WTC11 (cell line): ENCODE results near the gene GRIFIN. TPM values are rescaled to one million over a fixed set of nuclear protein-coding genes. Genes with fewer than 3 reads are reported as not detected.

ENCODE experiments used
- ATAC-seq: fragments of 200-7000 bp; cut with Tn5 transposase; 2 replicates; pipeline ENCODE4 v1.10.0; 2021; ENCODE audit warnings: mild to moderate bottlenecking, moderate library complexity
- CTCF ChIA-PET: fragments of 300-600 bp; sonication (Branson Sonifier 250); formaldehyde crosslinking; loops from one replicate; lab custom pipeline; 2021; ENCODE audit warnings: antibody characterized with exemption; lab: Charles Lee
- POLR2A ChIA-PET: fragments of 350-600 bp; sonication (Branson Sonifier 250); formaldehyde crosslinking; loops from one replicate; lab custom pipeline; 2021; ENCODE audit warnings: antibody characterized with exemption; lab: Charles Lee
- DNase-seq: peaks from one replicate; pipeline ENCODE4 v3.0.0; 2021; ENCODE audit warnings: low spot score
- H3K27ac Mint-ChIP-seq: 2 replicates; pipeline ENCODE4 v1.8.0; 2021; ENCODE audit warnings: mixed read lengths
- H3K27me3 Mint-ChIP-seq: 2 replicates; pipeline ENCODE4 v1.8.0; 2021; ENCODE audit warnings: low read depth, mild to moderate bottlenecking, moderate library complexity, mixed read lengths
- H3K36me3 Mint-ChIP-seq: 2 replicates; pipeline ENCODE4 v1.8.0; 2021; ENCODE audit warnings: mixed read lengths
- H3K4me1 Mint-ChIP-seq: 2 replicates; pipeline ENCODE4 v1.8.0; 2022; ENCODE audit warnings: mixed read lengths
- H3K4me3 Mint-ChIP-seq: 2 replicates; pipeline ENCODE4 v1.8.0; 2021; ENCODE audit warnings: mild to moderate bottlenecking, moderate library complexity, mixed read lengths
- H3K9me3 Mint-ChIP-seq: 2 replicates; pipeline ENCODE4 v1.8.0; 2021; ENCODE audit warnings: mixed read lengths
- CREM ChIP-seq: sonication (generic); formaldehyde crosslinking; IDR thresholded peaks from 2 replicates; pipeline ENCODE4 v1.8.1; 2022; ENCODE audit warnings: mild to moderate bottlenecking, missing genetic modification reagents, moderate library complexity
- ETV6 ChIP-seq: sonication (generic); formaldehyde crosslinking; IDR thresholded peaks from 2 replicates; pipeline ENCODE4 v1.8.1; 2022; ENCODE audit warnings: mild to moderate bottlenecking, missing genetic modification reagents
- FOXP1 ChIP-seq: sonication (generic); formaldehyde crosslinking; IDR thresholded peaks from 2 replicates; pipeline ENCODE4 v1.8.0; 2022; ENCODE audit warnings: missing genetic modification reagents, mild to moderate bottlenecking, moderate library complexity, borderline replicate concordance
- GABPB1 ChIP-seq: sonication (generic); formaldehyde crosslinking; IDR thresholded peaks from 2 replicates; pipeline ENCODE4 v1.8.1; 2023; ENCODE audit warnings: mild to moderate bottlenecking, missing genetic modification reagents
- MXD4 ChIP-seq: fragments of 250-450 bp; sonication (Bioruptor Pico); IDR thresholded peaks from 2 replicates; pipeline ENCODE4 v1.8.0; 2021; ENCODE audit warnings: mild to moderate bottlenecking, moderate library complexity, borderline replicate concordance
- NR3C1 ChIP-seq: sonication (generic); formaldehyde crosslinking; conservative IDR thresholded peaks from 2 replicates; pipeline ENCODE4 v1.8.1; 2023; ENCODE audit warnings: low read depth, mild to moderate bottlenecking, missing genetic modification reagents
- PRRX2 ChIP-seq: fragments of 250-450 bp; sonication (Bioruptor Pico); IDR thresholded peaks from 2 replicates; pipeline ENCODE4 v1.8.0; 2021; ENCODE audit warnings: mild to moderate bottlenecking
- SOX15 ChIP-seq: fragments of 250-450 bp; sonication (Bioruptor Pico); IDR thresholded peaks from 2 replicates; pipeline ENCODE4 v1.9.0; 2021; ENCODE audit warnings: mild to moderate bottlenecking
- TP53 ChIP-seq: sonication (generic); formaldehyde crosslinking; IDR thresholded peaks from 2 replicates; pipeline ENCODE4 v1.8.1; 2023; ENCODE audit warnings: mild to moderate bottlenecking, missing genetic modification reagents
- ZNF121 ChIP-seq: sonication (generic); formaldehyde crosslinking; IDR thresholded peaks from 2 replicates; pipeline ENCODE4 v1.8.0; 2023; ENCODE audit warnings: missing genetic modification reagents
- ZNF138 ChIP-seq: sonication (generic); formaldehyde crosslinking; conservative IDR thresholded peaks from 2 replicates; pipeline ENCODE4 v1.8.1; 2022; ENCODE audit warnings: mild to moderate bottlenecking, moderate library complexity, missing genetic modification reagents
- total RNA-seq: library from RNA; stranded (reverse); gene quantifications from 3 replicates; pipeline ENCODE4 v1.2.3, GENCODE V29; 2021
- TF ChIP-seq, protein P1 (sequence below): sonication (generic); formaldehyde crosslinking; IDR thresholded peaks from 2 replicates; pipeline ENCODE4 v1.8.1; 2023; ENCODE audit warnings: mild to moderate bottlenecking, missing genetic modification reagents
- TF ChIP-seq, protein P2 (sequence below): fragments of 250-450 bp; sonication (Bioruptor Pico); IDR thresholded peaks from 2 replicates; pipeline ENCODE4 v1.9.0; 2021; ENCODE audit warnings: moderate library complexity, mild to moderate bottlenecking, inconsistent platforms, borderline replicate concordance
- TF ChIP-seq, protein P3 (sequence below): fragments of 250-450 bp; sonication (Bioruptor Pico); IDR thresholded peaks from 2 replicates; pipeline ENCODE4 v1.9.0; 2021; ENCODE audit warnings: mild to moderate bottlenecking
- TF ChIP-seq, protein P4 (sequence below): fragments of 250-450 bp; sonication (Bioruptor Pico); IDR thresholded peaks from 2 replicates; pipeline ENCODE4 v1.8.0; 2021; ENCODE audit warnings: mild to moderate bottlenecking
- TF ChIP-seq, protein P5 (sequence below): fragments of 250-450 bp; sonication (Bioruptor Pico); conservative IDR thresholded peaks from 2 replicates; pipeline ENCODE4 v1.9.0; 2021; ENCODE audit warnings: mild to moderate bottlenecking
- TF ChIP-seq, protein P6 (sequence below): fragments of 250-450 bp; sonication (Bioruptor Pico); IDR thresholded peaks from 2 replicates; pipeline ENCODE4 v1.9.0; 2021; ENCODE audit warnings: mild to moderate bottlenecking, borderline replicate concordance
- TF ChIP-seq, protein P7 (sequence below): sonication (generic); formaldehyde crosslinking; IDR thresholded peaks from 2 replicates; pipeline ENCODE4 v1.8.1; 2022; ENCODE audit warnings: low read depth, mild to moderate bottlenecking, moderate library complexity, missing genetic modification reagents, borderline replicate concordance

GRIFIN gene
- total RNA-seq, 1 experiment from 2014 or later: not detected

DNA sequence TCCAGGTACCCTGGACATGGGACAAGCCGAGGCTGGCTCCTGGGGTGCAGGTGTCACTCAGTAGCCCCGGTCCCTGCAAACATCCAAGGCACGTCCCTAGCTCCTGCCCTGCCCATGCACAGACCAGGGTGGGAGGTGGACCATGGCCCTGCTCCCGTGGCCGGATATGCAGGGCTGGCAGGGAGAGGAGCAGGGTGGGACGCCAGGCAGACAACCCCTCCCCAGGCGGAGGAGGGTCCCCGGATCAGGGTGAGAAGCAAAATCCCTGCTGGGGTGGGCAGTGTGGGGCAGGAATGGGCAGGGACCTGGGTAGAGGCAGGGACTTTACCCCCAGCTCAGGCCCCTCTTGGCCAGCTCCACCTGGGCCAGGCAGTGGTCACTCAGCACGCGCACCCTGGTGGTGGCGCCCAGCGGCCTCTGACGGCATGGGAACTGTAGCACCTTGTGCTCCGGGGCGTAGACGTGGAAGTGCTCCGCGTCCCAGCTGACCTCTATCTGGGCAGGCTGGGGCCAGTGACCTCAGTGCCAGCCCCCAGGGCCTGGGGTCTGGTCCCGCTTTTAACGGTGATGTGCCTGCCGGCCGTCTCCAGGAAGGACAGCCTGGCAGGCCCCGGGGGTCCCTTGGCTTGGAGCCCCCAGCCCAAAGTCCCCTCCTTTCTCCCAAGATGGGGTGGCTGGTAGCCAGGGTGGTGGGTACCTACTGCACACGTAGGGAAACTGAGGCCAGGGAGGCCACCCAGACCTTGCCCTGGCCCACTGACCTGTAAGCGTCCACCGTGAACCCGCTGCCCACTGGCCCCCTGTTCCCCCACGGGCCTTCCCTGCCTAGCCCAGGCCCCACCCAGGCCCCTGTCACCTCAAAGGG, 1.2 kb downstream of the GRIFIN start:
- Mint-ChIP-seq H3K36me3 (no peaks in the 10 kb centered on the region), H3K4me1 (peaks cover 30% of the 10 kb centered on the region), H3K9me3 (no peaks in the 10 kb centered on the region), H3K27ac (no peak overlapping the region), H3K4me3 (no peak overlapping the region), H3K27me3 (no peaks in the 10 kb centered on the region)
- TF ChIP-seq, protein P1, sequence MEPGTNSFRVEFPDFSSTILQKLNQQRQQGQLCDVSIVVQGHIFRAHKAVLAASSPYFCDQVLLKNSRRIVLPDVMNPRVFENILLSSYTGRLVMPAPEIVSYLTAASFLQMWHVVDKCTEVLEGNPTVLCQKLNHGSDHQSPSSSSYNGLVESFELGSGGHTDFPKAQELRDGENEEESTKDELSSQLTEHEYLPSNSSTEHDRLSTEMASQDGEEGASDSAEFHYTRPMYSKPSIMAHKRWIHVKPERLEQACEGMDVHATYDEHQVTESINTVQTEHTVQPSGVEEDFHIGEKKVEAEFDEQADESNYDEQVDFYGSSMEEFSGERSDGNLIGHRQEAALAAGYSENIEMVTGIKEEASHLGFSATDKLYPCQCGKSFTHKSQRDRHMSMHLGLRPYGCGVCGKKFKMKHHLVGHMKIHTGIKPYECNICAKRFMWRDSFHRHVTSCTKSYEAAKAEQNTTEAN (CRISPR knock-in tag): no peak
- TF ChIP-seq, protein P2, sequence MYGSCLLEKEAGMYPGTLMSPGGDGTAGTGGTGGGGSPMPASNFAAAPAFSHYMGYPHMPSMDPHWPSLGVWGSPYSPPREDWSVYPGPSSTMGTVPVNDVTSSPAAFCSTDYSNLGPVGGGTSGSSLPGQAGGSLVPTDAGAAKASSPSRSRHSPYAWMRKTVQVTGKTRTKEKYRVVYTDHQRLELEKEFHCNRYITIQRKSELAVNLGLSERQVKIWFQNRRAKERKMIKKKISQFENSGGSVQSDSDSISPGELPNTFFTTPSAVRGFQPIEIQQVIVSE (CRISPR knock-in tag): no peak
- no peak for TF ChIP-seq SOX15 (CRISPR knock-in tag)
- TF ChIP-seq, protein P3, sequence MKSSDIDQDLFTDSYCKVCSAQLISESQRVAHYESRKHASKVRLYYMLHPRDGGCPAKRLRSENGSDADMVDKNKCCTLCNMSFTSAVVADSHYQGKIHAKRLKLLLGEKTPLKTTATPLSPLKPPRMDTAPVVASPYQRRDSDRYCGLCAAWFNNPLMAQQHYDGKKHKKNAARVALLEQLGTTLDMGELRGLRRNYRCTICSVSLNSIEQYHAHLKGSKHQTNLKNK (CRISPR knock-in tag): no peak
- TF ChIP-seq MXD4 (CRISPR knock-in tag): no peak
- TF ChIP-seq FOXP1 (CRISPR knock-in tag): no peak
- TF ChIP-seq NR3C1 (CRISPR knock-in tag): no peak
- TF ChIP-seq, protein P4, sequence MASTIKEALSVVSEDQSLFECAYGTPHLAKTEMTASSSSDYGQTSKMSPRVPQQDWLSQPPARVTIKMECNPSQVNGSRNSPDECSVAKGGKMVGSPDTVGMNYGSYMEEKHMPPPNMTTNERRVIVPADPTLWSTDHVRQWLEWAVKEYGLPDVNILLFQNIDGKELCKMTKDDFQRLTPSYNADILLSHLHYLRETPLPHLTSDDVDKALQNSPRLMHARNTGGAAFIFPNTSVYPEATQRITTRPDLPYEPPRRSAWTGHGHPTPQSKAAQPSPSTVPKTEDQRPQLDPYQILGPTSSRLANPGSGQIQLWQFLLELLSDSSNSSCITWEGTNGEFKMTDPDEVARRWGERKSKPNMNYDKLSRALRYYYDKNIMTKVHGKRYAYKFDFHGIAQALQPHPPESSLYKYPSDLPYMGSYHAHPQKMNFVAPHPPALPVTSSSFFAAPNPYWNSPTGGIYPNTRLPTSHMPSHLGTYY: no peak
- no peak for TF ChIP-seq TP53 (CRISPR knock-in tag)
- no peak for TF ChIP-seq ZNF138
- TF ChIP-seq, protein P5, sequence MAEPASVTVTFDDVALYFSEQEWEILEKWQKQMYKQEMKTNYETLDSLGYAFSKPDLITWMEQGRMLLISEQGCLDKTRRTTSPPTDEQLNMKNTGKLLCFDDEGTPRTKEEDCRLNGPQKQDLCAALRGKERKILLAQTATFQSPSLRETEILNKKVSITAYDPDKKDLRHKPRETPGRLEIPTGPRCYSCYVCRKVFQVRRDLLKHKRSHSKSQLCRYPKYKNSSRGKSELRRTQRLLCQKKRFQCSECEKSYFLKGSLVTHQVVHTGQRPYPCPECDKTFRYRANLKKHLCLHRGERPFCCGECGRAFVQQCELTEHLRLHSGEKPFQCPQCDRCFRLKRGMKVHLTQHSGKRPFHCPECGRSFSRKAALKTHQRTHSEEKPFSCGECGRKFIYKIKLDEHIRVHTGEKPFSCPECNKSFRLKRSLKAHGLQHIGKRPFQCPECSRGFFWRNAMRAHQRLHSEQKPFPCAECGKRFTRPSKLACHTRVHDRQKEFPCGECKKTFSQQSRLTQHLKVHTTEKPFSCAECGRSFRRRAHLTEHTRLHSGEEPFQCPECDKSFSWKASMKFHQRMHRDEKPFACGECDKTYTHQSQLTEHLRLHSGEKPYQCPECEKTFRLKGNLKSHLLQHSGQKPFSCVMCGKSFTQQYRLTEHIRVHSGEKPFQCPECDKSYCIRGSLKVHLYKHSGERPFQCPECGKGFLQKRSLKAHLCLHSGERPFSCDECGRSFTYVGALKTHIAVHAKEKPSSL (CRISPR knock-in tag): no peak
- no peak for TF ChIP-seq ETV6 (CRISPR knock-in tag)
- TF ChIP-seq, protein P6, sequence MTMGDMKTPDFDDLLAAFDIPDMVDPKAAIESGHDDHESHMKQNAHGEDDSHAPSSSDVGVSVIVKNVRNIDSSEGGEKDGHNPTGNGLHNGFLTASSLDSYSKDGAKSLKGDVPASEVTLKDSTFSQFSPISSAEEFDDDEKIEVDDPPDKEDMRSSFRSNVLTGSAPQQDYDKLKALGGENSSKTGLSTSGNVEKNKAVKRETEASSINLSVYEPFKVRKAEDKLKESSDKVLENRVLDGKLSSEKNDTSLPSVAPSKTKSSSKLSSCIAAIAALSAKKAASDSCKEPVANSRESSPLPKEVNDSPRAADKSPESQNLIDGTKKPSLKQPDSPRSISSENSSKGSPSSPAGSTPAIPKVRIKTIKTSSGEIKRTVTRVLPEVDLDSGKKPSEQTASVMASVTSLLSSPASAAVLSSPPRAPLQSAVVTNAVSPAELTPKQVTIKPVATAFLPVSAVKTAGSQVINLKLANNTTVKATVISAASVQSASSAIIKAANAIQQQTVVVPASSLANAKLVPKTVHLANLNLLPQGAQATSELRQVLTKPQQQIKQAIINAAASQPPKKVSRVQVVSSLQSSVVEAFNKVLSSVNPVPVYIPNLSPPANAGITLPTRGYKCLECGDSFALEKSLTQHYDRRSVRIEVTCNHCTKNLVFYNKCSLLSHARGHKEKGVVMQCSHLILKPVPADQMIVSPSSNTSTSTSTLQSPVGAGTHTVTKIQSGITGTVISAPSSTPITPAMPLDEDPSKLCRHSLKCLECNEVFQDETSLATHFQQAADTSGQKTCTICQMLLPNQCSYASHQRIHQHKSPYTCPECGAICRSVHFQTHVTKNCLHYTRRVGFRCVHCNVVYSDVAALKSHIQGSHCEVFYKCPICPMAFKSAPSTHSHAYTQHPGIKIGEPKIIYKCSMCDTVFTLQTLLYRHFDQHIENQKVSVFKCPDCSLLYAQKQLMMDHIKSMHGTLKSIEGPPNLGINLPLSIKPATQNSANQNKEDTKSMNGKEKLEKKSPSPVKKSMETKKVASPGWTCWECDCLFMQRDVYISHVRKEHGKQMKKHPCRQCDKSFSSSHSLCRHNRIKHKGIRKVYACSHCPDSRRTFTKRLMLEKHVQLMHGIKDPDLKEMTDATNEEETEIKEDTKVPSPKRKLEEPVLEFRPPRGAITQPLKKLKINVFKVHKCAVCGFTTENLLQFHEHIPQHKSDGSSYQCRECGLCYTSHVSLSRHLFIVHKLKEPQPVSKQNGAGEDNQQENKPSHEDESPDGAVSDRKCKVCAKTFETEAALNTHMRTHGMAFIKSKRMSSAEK (CRISPR knock-in tag): no peak
- TF ChIP-seq CREM (CRISPR knock-in tag): no peak
- TF ChIP-seq ZNF121 (CRISPR knock-in tag): no peak
- TF ChIP-seq, protein P7, sequence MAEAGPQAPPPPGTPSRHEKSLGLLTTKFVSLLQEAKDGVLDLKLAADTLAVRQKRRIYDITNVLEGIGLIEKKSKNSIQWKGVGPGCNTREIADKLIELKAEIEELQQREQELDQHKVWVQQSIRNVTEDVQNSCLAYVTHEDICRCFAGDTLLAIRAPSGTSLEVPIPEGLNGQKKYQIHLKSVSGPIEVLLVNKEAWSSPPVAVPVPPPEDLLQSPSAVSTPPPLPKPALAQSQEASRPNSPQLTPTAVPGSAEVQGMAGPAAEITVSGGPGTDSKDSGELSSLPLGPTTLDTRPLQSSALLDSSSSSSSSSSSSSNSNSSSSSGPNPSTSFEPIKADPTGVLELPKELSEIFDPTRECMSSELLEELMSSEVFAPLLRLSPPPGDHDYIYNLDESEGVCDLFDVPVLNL (CRISPR knock-in tag): no peak
- no peak for TF ChIP-seq GABPB1 (CRISPR knock-in tag)
- TF ChIP-seq PRRX2: no peak
- DNase-seq (no peak), ATAC-seq (no peak)
- ChIA-PET CTCF (interaction anchor here (0.7 to 1.9 kb wide), 9 partner anchors 23 to 389 kb away, joined by 3 to 4 read pairs (median 3); partner anchors contain the start of gene BRAT1), POLR2A (interaction anchor here (0.6 kb wide), 1 partner anchor 142 kb away, joined by 3 read pairs; no protein-coding TSS in a partner anchor)
